H9 (cell line): Measurements from ENCODE around the gene ONECUT3. TPM values are rescaled to one million over a fixed set of nuclear protein-coding genes. Genes with fewer than 3 reads are reported as not detected.

Experiments used
- DNase-seq: peaks from one replicate; pipeline ENCODE4 v3.0.0-alpha.2; 2017
- H2AFZ ChIP-seq: one replicate; pipeline ENCODE4 v1.6.1; 2013; ENCODE audit warnings: mild to moderate bottlenecking, low read length, control low read depth, moderate library complexity
- H2AK5ac ChIP-seq: 2 replicates; pipeline ENCODE4 v1.6.1; 2013; ENCODE audit warnings: low read length, control low read depth, mixed read lengths; ENCODE audit not compliant: insufficient read length
- H2BK120ac ChIP-seq: one replicate; pipeline ENCODE4 v1.6.1; 2013; ENCODE audit warnings: low read depth, mild to moderate bottlenecking, low read length, control low read depth, inconsistent platforms; ENCODE audit not compliant: poor library complexity, severe bottlenecking
- H2BK12ac ChIP-seq: 2 replicates; pipeline ENCODE4 v1.6.1; 2013; ENCODE audit warnings: low read length, control low read depth, mixed read lengths, low read depth; ENCODE audit not compliant: insufficient read length
- H2BK15ac ChIP-seq: 2 replicates; pipeline ENCODE4 v1.6.1; 2013; ENCODE audit warnings: low read depth, low read length, control low read depth
- H2BK20ac ChIP-seq: one replicate; pipeline ENCODE4 v1.6.1; 2013; ENCODE audit warnings: low read depth, mild to moderate bottlenecking, low read length, control low read depth, inconsistent platforms; ENCODE audit not compliant: poor library complexity, severe bottlenecking
- H2BK5ac ChIP-seq: 2 replicates; pipeline ENCODE4 v1.6.1; 2013; ENCODE audit warnings: low read length, control low read depth, mixed read lengths; ENCODE audit not compliant: insufficient read length
- H3K14ac ChIP-seq: 2 replicates; pipeline ENCODE4 v1.6.1; 2013; ENCODE audit warnings: low read length, control low read depth; ENCODE audit not compliant: insufficient read depth
- H3K18ac ChIP-seq: 2 replicates; pipeline ENCODE4 v1.6.1; 2013; ENCODE audit warnings: low read depth, mild to moderate bottlenecking, mixed read lengths, low read length, control low read depth; ENCODE audit not compliant: insufficient read length
- H3K23ac ChIP-seq: 2 replicates; pipeline ENCODE4 v1.6.1; 2013; ENCODE audit warnings: low read length, control low read depth, mixed read lengths, low read depth; ENCODE audit not compliant: insufficient read length
- H3K23me2 ChIP-seq: 2 replicates; pipeline ENCODE4 v1.6.1; 2013; ENCODE audit warnings: low read depth, mild to moderate bottlenecking, mixed read lengths, low read length, control low read depth; ENCODE audit not compliant: insufficient read length, poor library complexity, severe bottlenecking
- H3K27ac ChIP-seq: 2 replicates; pipeline ENCODE4 v1.5.1; 2013; ENCODE audit warnings: low read length, control low read depth, mixed read lengths, low read depth; ENCODE audit not compliant: insufficient read length
- H3K27me3 ChIP-seq: 2 replicates; pipeline ENCODE4 v1.6.1; 2013; ENCODE audit warnings: low read length, control low read depth, inconsistent platforms; ENCODE audit not compliant: insufficient read depth
- H3K4ac ChIP-seq: 2 replicates; pipeline ENCODE4 v1.6.1; 2013; ENCODE audit warnings: low read depth, mild to moderate bottlenecking, control low read depth, inconsistent platforms, low read length, moderate library complexity
- H3K4me1 ChIP-seq: 2 replicates; pipeline ENCODE4 v1.6.1; 2013; ENCODE audit warnings: low read length, control low read depth, inconsistent platforms; ENCODE audit not compliant: insufficient read depth
- H3K4me2 ChIP-seq: 2 replicates; pipeline ENCODE4 v1.6.1; 2013; ENCODE audit warnings: low read length, control low read depth, mixed read lengths; ENCODE audit not compliant: insufficient read length, insufficient read depth
- H3K56ac ChIP-seq: 2 replicates; pipeline ENCODE4 v1.6.1; 2013; ENCODE audit warnings: low read depth, mild to moderate bottlenecking, mixed read lengths, low read length, control low read depth; ENCODE audit not compliant: insufficient read length
- H3K79me1 ChIP-seq: 2 replicates; pipeline ENCODE4 v1.6.1; 2013; ENCODE audit warnings: low read depth, mild to moderate bottlenecking, moderate library complexity, low read length, control low read depth, inconsistent platforms; ENCODE audit not compliant: insufficient read depth, poor library complexity, severe bottlenecking
- H3K79me2 ChIP-seq: 2 replicates; pipeline ENCODE4 v1.6.1; 2013; ENCODE audit warnings: low read length, control low read depth, inconsistent platforms; ENCODE audit not compliant: insufficient read depth
- H3K9ac ChIP-seq: 2 replicates; pipeline ENCODE4 v1.6.1; 2013; ENCODE audit warnings: low read length, control low read depth, mixed read lengths; ENCODE audit not compliant: insufficient read length; ENCODE audit errors: extremely low read depth
- H3K9me3 ChIP-seq: one replicate; pipeline ENCODE4 v1.6.1; 2013; ENCODE audit warnings: low read depth, low read length, inconsistent platforms; ENCODE audit not compliant: control insufficient read depth
- H3T11ph ChIP-seq: one replicate; pipeline ENCODE4 v1.6.1; 2013; ENCODE audit warnings: mild to moderate bottlenecking, low read length, control low read depth, inconsistent platforms
- H4K20me1 ChIP-seq: one replicate; pipeline ENCODE4 v1.6.1; 2013; ENCODE audit not compliant: control insufficient read depth, insufficient read length, insufficient read depth
- H4K5ac ChIP-seq: 2 replicates; pipeline ENCODE4 v1.6.1; 2013; ENCODE audit warnings: low read depth, mild to moderate bottlenecking, mixed read lengths, low read length, control low read depth; ENCODE audit not compliant: insufficient read length
- H4K8ac ChIP-seq: replicated peaks from 2 replicates; pipeline ENCODE4 v1.6.1; 2013; ENCODE audit warnings: low read length, control low read depth, mixed read lengths, low read depth; ENCODE audit not compliant: insufficient read length
- H4K91ac ChIP-seq: 2 replicates; pipeline ENCODE4 v1.6.1; 2013; ENCODE audit warnings: low read depth, mild to moderate bottlenecking, moderate library complexity, mixed read lengths, low read length, control low read depth; ENCODE audit not compliant: insufficient read length
- H3K27ac Mint-ChIP-seq, 3 experiments: 2 replicates in 2 of 3; 3 replicates in 1 of 3; pipeline ENCODE4 v1.8.0; 2020 to 2021; ENCODE audit warnings: mixed read lengths in 3 of 3, mild to moderate bottlenecking in 1 of 3, moderate library complexity in 1 of 3
- H3K27me3 Mint-ChIP-seq: 2 replicates; pipeline ENCODE4 v1.8.0; 2021; ENCODE audit warnings: low read depth, mild to moderate bottlenecking, moderate library complexity, mixed read lengths
- H3K36me3 Mint-ChIP-seq, 3 experiments: 2 replicates in 2 of 3; 3 replicates in 1 of 3; pipeline ENCODE4 v1.8.0; 2020 to 2021; ENCODE audit warnings: low read depth in 3 of 3, mixed read lengths in 3 of 3; ENCODE audit not compliant: insufficient read depth in 1 of 3
- H3K4me1 Mint-ChIP-seq, 2 experiments: 2 replicates each; pipeline ENCODE4 v1.8.0; 2020; ENCODE audit warnings: mixed read lengths in 2 of 2
- H3K4me3 Mint-ChIP-seq, 2 experiments: 2 replicates in 1 of 2; 3 replicates in 1 of 2; pipeline ENCODE4 v1.8.0; 2020 to 2021; ENCODE audit warnings: mild to moderate bottlenecking in 2 of 2, mixed read lengths in 2 of 2, moderate library complexity in 1 of 2
- H3K9me3 Mint-ChIP-seq, 2 experiments: 2 replicates in 1 of 2; 3 replicates in 1 of 2; pipeline ENCODE4 v1.8.0; 2020; ENCODE audit warnings: mild to moderate bottlenecking in 2 of 2, mixed read lengths in 2 of 2, moderate library complexity in 1 of 2
- WGBS: extraction: QIAGEN DNeasy Blood & Tissue Kit; methylation state at CpG from one replicate; pipeline ENCODE4 v1.1.7; 2013; ENCODE audit warnings: missing lambda C conversion rate, low lambda C conversion rate, mixed read lengths; ENCODE audit not compliant: insufficient read length; ENCODE audit errors: extremely low coverage; 5-methylcytosine and 5-hydroxymethylcytosine counted together
- total RNA-seq: library from RNA; stranded (reverse); gene quantifications from 2 replicates; pipeline ENCODE4 v1.2.1, GENCODE V29; 2021
- TF ChIP-seq, protein P1 (sequence below): fragments of 200-600 bp; sonication (generic); conservative IDR thresholded peaks from 3 replicates; pipeline ENCODE4 v1.8.0; 2021; ENCODE audit warnings: antibody characterized with exemption, mild to moderate bottlenecking

ONECUT3 gene
- total RNA-seq, 1 experiment from 2014 or later: 0.04 TPM

DNA sequence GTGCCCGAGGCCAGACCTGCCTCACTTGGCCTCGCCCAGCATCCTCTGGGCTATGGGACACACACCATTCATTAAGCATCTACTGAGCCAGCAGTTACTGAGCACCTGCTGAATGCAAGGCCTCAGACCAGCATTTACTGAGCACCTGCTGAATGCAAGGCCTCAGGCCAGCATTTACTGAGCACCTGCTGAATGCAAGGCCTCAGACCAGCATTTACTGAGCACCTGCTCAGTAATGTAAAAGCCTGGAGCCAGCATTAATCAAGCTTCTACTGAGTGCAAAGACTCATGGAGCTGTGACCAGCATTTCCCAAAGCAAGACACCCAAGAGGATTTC lies 55.1 kb downstream of the ONECUT3 start:
- no peak overlapping the region for H2AK5ac ChIP-seq
- no peak overlapping the region for H4K91ac ChIP-seq
- Mint-ChIP-seq H3K4me3 (no peak overlapping the region; a peak in 1 of 5 replicates), H3K4me1 (peaks cover 6 to 8% of the 10 kb centered on the region in 2 experiments), H3K9me3 (no peaks in the 10 kb centered on the region; a peak in 1 of 5 replicates), H3K27me3 (peaks cover 9% of the 10 kb centered on the region), H3K36me3 (peaks cover 0 to 2% (median 0%) of the 10 kb centered on the region in 3 experiments; a peak in 2 of 7 replicates), H3K27ac (no peak overlapping the region)
- H2BK5ac ChIP-seq: no peak overlapping the region
- peaks cover 3% of the 10 kb centered on the region for H3K23me2 ChIP-seq
- no peaks in the 10 kb centered on the region for H3K79me1 ChIP-seq
- no peak overlapping the region for H3K18ac ChIP-seq
- no peaks in the 10 kb centered on the region for H3K9me3 ChIP-seq
- no peak overlapping the region for H3T11ph ChIP-seq
- H3K23ac ChIP-seq: no peak overlapping the region
- H4K5ac ChIP-seq: no peak overlapping the region
- H3K4me1 ChIP-seq: no peaks in the 10 kb centered on the region
- peaks cover 2% of the 10 kb centered on the region for H4K20me1 ChIP-seq
- H3K14ac ChIP-seq: no peak overlapping the region
- no peak overlapping the region for H2BK120ac ChIP-seq
- no peak overlapping the region for H2BK15ac ChIP-seq
- TF ChIP-seq, protein P1, sequence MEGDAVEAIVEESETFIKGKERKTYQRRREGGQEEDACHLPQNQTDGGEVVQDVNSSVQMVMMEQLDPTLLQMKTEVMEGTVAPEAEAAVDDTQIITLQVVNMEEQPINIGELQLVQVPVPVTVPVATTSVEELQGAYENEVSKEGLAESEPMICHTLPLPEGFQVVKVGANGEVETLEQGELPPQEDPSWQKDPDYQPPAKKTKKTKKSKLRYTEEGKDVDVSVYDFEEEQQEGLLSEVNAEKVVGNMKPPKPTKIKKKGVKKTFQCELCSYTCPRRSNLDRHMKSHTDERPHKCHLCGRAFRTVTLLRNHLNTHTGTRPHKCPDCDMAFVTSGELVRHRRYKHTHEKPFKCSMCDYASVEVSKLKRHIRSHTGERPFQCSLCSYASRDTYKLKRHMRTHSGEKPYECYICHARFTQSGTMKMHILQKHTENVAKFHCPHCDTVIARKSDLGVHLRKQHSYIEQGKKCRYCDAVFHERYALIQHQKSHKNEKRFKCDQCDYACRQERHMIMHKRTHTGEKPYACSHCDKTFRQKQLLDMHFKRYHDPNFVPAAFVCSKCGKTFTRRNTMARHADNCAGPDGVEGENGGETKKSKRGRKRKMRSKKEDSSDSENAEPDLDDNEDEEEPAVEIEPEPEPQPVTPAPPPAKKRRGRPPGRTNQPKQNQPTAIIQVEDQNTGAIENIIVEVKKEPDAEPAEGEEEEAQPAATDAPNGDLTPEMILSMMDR: no peak
- H2AFZ ChIP-seq: no peak overlapping the region
- no peaks in the 10 kb centered on the region for H3K79me2 ChIP-seq
- H2BK12ac ChIP-seq: no peak overlapping the region
- WGBS: no CpG with 5 or more reads among the region's 2 CpGs
- H3K4ac ChIP-seq: no peak overlapping the region
- no peak for DNase-seq
- H3K4me2 ChIP-seq: no peak overlapping the region
- no peak overlapping the region for H3K27ac ChIP-seq
- H3K56ac ChIP-seq: no peak overlapping the region
- H2BK20ac ChIP-seq: no peak overlapping the region
- H4K8ac ChIP-seq: no peak overlapping the region
- H3K9ac ChIP-seq: no peak overlapping the region
- no peaks in the 10 kb centered on the region for H3K27me3 ChIP-seq
